ENCODE results near the gene CTTNBP2NL.
A peak's percentile ranks its signal among the peaks of the same experiment; 100 is the strongest.
"Not testable (repeated sequence)": the region's sequence is repeated elsewhere in the genome, so short reads cannot be mapped to it uniquely, and the experiment has no call there.

Gene CTTNBP2NL

DNA sequence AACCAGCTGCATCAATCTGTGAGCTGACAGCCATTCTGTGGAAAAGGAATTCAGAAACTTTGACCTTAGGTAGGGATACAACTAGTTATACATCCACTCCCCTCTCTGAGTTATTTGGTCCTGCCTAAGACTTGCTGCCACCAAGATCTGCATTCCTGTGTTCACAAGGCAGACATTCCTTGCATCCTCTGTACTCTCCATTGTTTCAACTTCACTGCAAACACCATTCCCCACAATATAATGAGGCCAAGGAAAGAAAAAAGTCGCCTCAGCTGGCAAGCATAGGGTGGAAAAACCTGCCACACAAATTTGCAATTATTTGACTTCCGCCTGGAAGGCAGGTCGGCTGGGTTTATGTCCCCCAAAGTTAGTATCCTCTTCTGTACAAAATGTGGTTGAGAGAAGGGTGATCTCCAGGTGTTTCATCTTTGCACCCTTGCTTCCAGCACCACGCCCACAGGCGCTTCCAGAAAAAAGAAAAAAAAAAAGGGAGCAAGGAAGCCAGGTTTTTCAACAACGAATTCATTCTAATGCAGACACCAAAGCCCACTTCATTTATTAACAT lies 676 bp upstream of the CTTNBP2NL start:
- TF ChIP-seq, protein P1, sequence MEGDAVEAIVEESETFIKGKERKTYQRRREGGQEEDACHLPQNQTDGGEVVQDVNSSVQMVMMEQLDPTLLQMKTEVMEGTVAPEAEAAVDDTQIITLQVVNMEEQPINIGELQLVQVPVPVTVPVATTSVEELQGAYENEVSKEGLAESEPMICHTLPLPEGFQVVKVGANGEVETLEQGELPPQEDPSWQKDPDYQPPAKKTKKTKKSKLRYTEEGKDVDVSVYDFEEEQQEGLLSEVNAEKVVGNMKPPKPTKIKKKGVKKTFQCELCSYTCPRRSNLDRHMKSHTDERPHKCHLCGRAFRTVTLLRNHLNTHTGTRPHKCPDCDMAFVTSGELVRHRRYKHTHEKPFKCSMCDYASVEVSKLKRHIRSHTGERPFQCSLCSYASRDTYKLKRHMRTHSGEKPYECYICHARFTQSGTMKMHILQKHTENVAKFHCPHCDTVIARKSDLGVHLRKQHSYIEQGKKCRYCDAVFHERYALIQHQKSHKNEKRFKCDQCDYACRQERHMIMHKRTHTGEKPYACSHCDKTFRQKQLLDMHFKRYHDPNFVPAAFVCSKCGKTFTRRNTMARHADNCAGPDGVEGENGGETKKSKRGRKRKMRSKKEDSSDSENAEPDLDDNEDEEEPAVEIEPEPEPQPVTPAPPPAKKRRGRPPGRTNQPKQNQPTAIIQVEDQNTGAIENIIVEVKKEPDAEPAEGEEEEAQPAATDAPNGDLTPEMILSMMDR (IDR thresholded peaks at IDR 0.05; ENCODE audit: low read depth, low read length, missing control alignments) = no peak
- H3K27me3 ChIP-seq (replicated peaks) = no peaks in the 10 kb centered on the region
- in situ Hi-C loops (cut with HindIII; ENCODE audit: low pct_ligation_motif_present, low sequenced_read_pairs) = loop anchor here (10.0 kb wide), 1 partner anchor 219 kb away; the partner anchor contains the start of genes CAPZA1 and ST7L
- no peaks in the 10 kb centered on the region for H3K36me3 ChIP-seq (replicated peaks)
- peak overlapping the region; percentile 93 for H3K27ac ChIP-seq
- DNase-seq = no peak
- peak overlapping the region; percentile 98 for H3K4me3 ChIP-seq (ENCODE audit: low read depth, low read length)

DNA sequence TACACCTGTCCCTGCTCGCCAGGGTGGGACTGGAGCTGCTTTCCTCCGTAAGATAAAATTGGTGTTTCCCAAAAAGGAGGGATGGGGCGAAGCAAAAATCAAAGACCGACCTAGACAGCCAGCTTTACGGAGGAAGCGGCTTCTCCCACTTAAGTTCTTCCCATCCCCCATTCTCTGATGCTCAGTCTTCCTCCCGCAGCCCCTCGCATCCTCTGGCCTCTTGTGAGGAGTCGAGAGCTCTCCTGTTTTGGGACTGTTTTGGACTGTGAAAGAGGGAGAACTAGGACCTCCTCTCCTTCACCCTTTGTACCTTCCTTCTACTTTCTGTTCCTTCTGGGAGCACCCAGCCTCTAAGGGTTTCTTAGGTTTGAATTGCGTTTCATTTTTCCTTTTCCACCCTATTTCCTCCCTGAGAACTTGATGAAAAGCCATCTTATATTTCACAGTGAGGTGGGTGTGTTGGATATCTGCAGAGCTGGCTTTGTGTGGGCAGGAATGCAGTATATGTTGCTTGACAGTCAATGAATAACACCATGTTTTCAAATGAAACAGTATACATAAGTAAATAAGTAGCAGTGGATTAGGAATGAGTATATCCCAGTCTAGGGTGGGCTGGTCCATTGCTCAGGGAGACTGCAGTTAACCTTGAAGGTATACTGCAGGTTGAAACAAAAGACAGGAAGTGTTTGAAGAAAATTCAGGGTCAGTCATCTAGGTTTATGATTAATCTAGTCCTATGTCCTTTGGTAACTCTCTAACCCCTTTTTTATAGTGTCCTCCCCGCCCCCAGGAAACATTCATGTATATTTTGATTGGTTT lies 848 bp downstream of the CTTNBP2NL start:
- TF ChIP-seq, protein P1 (IDR thresholded peaks at IDR 0.05; ENCODE audit: low read depth, low read length, missing control alignments) = no peak
- Histone ChIP-seq H3K36me3 (replicated peaks) (no peaks in the 10 kb centered on the region), H3K27ac (peak overlapping the region; percentile 93), H3K27me3 (replicated peaks) (no peaks in the 10 kb centered on the region), H3K4me3 (ENCODE audit: low read depth, low read length) (peak overlapping the region; percentile 98)
- DNase-seq = no peak
- in situ Hi-C loops (cut with HindIII; ENCODE audit: low pct_ligation_motif_present, low sequenced_read_pairs) = loop anchor here (10.0 kb wide), 1 partner anchor 218 kb away; the partner anchor contains the start of genes CAPZA1 and ST7L

DNA sequence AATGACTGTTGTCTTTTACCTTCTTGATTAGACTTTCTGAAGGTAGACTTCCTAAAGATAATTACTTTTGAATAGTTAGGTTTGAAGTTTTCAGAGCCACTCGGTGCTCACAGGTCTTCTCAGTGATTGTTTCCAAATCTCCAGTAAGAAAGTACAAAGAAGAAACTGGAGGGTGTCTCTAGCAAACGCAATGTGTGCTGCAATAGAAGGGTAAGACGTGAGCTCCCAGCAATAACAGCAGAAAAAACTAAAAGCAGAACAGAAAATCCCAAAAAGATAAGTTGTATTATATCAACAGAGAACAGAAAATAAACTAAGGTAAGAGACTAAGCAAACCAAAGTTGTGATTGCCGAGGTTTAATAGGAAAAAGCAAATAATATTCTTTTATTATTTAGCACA lies 1.8 kb downstream of the CTTNBP2NL start:
- H3K36me3 ChIP-seq (replicated peaks) = no peaks in the 10 kb centered on the region
- H3K4me3 ChIP-seq (ENCODE audit: low read depth, low read length) = peak overlapping the region; percentile 98
- H3K27ac ChIP-seq = no peak overlapping the region
- no peak for DNase-seq
- in situ Hi-C loops (cut with HindIII; ENCODE audit: low pct_ligation_motif_present, low sequenced_read_pairs) = loop anchor here (10.0 kb wide), 1 partner anchor 217 kb away; the partner anchor contains the start of genes CAPZA1 and ST7L
- no peaks in the 10 kb centered on the region for H3K27me3 ChIP-seq (replicated peaks)
- TF ChIP-seq, protein P1 (IDR thresholded peaks at IDR 0.05; ENCODE audit: low read depth, low read length, missing control alignments) = no peak

DNA sequence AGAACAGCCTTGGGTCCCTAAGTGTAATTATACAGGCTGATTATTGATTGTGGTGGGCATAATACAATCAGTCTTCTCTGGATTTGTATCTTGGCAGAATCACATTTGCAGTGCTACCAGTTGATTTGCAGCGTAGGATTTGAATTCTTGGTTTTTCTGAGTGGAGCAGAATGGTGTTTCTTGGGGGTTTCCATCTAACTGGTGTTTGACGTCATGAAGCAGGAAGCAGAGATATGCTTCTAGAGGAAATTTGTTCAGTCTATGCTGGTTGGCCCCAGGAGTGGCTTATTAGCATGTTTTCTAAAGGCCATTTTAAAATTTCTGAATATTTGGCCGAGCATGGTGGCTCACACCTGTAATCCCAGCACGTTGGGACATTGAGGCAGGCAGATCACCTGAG lies 3.4 kb downstream of the CTTNBP2NL start:
- H3K36me3 ChIP-seq (replicated peaks) = no peaks in the 10 kb centered on the region
- no peak overlapping the region for H3K4me3 ChIP-seq (ENCODE audit: low read depth, low read length)
- H3K27ac ChIP-seq = no peak overlapping the region
- in situ Hi-C loops (cut with HindIII; ENCODE audit: low pct_ligation_motif_present, low sequenced_read_pairs) = loop anchor here (10.0 kb wide), 1 partner anchor 215 kb away; the partner anchor contains the start of genes CAPZA1 and ST7L
- DNase-seq = no peak
- TF ChIP-seq, protein P1 (IDR thresholded peaks at IDR 0.05; ENCODE audit: low read depth, low read length, missing control alignments) = no peak
- H3K27me3 ChIP-seq (replicated peaks) = no peaks in the 10 kb centered on the region

DNA sequence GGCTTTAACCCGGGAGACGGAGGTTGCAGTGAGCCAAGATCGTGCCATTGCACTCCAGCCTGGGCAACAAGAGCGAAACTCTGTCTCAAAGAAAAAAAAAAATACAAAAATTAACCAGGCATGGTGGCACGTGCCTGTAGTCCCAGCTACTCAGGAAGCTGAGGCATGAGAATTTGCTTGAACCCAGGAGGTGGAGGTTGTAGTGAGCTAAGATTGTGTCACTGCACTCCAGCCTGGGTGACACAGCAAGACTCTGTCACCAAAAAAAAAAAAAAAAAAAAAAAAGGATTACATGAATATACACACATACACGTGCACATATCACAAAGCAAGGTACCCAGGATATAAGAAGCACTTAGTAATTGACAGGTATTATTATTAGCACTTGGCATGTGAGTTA lies 4.7 kb downstream of the CTTNBP2NL start:
- H3K36me3 ChIP-seq (replicated peaks); H3K27ac ChIP-seq; DNase-seq; in situ Hi-C loops (cut with HindIII; ENCODE audit: low pct_ligation_motif_present, low sequenced_read_pairs); H3K4me3 ChIP-seq (ENCODE audit: low read depth, low read length); H3K27me3 ChIP-seq (replicated peaks): not testable (repeated sequence)

Measured in brain microvascular endothelial cell (primary cell).